HG03064 (cell line): Measurements from ENCODE around the gene DPEP2NB.
"Not testable (repeated sequence)": the region's sequence is repeated elsewhere in the genome, so short reads cannot be mapped to it uniquely, and the experiment has no call there.

Experiments used
- ATAC-seq: cut with Tn5 transposase; IDR thresholded peaks from one replicate; pipeline ENCODE4 v1.9.1; 2021; ENCODE audit warnings: low read depth; ENCODE audit not compliant: unreplicated experiment

DPEP2NB gene

GRCh38 chr16:68015681-68016080 is at the start of gene DPEP2NB:
Gene DPEP2NB (minus strand): TSS chr16:68015911. CDS start chr16:68015770, 141 bp downstream.
- no peak for ATAC-seq

- no peak for ATAC-seq
These were observed 49.2 kb upstream of the DPEP2NB start for GRCh38 chr16:68064791-68065365.

- no peak for ATAC-seq
These were observed 47.2 kb upstream of the DPEP2NB start for GRCh38 chr16:68062910-68063393.

GRCh38 chr16:68061396-68061795 is 45.7 kb upstream of the DPEP2NB start:
- ATAC-seq, result no peak

- ATAC-seq, result no peak
These were observed 44.1 kb upstream of the DPEP2NB start for GRCh38 chr16:68059804-68060203.

- ATAC-seq, result no peak
These were observed 39.7 kb upstream of the DPEP2NB start for GRCh38 chr16:68055395-68055794.

GRCh38 chr16:68049449-68049848 is 33.7 kb upstream of the DPEP2NB start:
- ATAC-seq, result no peak

- no peak for ATAC-seq
These were observed 32.3 kb upstream of the DPEP2NB start for GRCh38 chr16:68047987-68048386.

- no peak for ATAC-seq
These were observed 30.4 kb upstream of the DPEP2NB start for GRCh38 chr16:68046106-68046505.

- ATAC-seq, result no peak
These were observed 26.1 kb upstream of the DPEP2NB start for GRCh38 chr16:68041783-68042182.

- ATAC-seq, result peak; percentile 64
These were observed 25.0 kb upstream of the DPEP2NB start for GRCh38 chr16:68040506-68041288.

- ATAC-seq, result no peak
These were observed 22.3 kb upstream of the DPEP2NB start for GRCh38 chr16:68037841-68038597.

- no peak for ATAC-seq
These were observed 19.5 kb upstream of the DPEP2NB start for GRCh38 chr16:68035227-68035626.

- no peak for ATAC-seq
These were observed 17.4 kb upstream of the DPEP2NB start for GRCh38 chr16:68033101-68033500.

GRCh38 chr16:68031951-68032350 is 16.2 kb upstream of the DPEP2NB start:
- no peak for ATAC-seq

GRCh38 chr16:68030108-68030507 is 14.4 kb upstream of the DPEP2NB start:
- not testable (repeated sequence) for ATAC-seq

- ATAC-seq, result no peak
These were observed 13.3 kb upstream of the DPEP2NB start for GRCh38 chr16:68028996-68029395.

- peak; percentile 64 for ATAC-seq
These were observed 7.2 kb upstream of the DPEP2NB start, which contains the start of the genes DDX28 and DUS2 for GRCh38 chr16:68022728-68023537. Gene DDX28 (minus strand): TSS chr16:68023232. CDS start chr16:68023202, 30 bp downstream. Gene DUS2 (plus strand): TSS chr16:68023284. CDS start chr16:68038024, 14,740 bp downstream.

GRCh38 chr16:68022278-68022727 is 6.6 kb upstream of the DPEP2NB start:
- ATAC-seq, result peak; percentile 5

- ATAC-seq, result no peak
These were observed 5.8 kb upstream of the DPEP2NB start for GRCh38 chr16:68021490-68021889.
